Measurements from ENCODE around the gene RMC1. TPM values are rescaled to one million over a fixed set of nuclear protein-coding genes. Genes with fewer than 3 reads are reported as not detected.

Gene RMC1
- total RNA-seq (ENCODE audit: unreplicated experiment) = 28.5 TPM
- long read RNA-seq, transcript RMC1-201 (20 exons, 2,162 nt) = major isoform, 13 of 16 reads
- long read RNA-seq, partial matches to known transcripts = 0 of 16 reads
- long read RNA-seq, other reads (novel, unspliced or antisense) = 2 of 16 reads

GRCh38 chr18:23503038-23503962, at the start of gene RMC1:
Gene RMC1 (plus strand): TSS chr18:23503511. CDS start chr18:23503619, 108 bp downstream.
- Mint-ChIP-seq H3K36me3 (ENCODE audit: unreplicated experiment) (no peaks in the 10 kb centered on the region), H3K9me3 (ENCODE audit: unreplicated experiment) (peaks cover 7% of the 10 kb centered on the region), H3K4me1 (ENCODE audit: low read depth, unreplicated experiment) (peaks cover 12% of the 10 kb centered on the region), H3K4me3 (ENCODE audit: unreplicated experiment) (peak within 1 kb of the TSS; percentile 98), H3K27me3 (ENCODE audit: unreplicated experiment) (peaks cover 2% of the 10 kb centered on the region), H3K27ac (ENCODE audit: unreplicated experiment) (peak within 1 kb of the TSS; percentile 69)
- DNase-seq = peak; percentile 99
- TF ChIP-seq CTCF (IDR thresholded peaks at IDR 0.05; ENCODE audit: partially characterized antibody, unreplicated experiment) = no peak

- Mint-ChIP-seq H3K36me3 (ENCODE audit: unreplicated experiment) (no peaks in the 10 kb centered on the region), H3K4me1 (ENCODE audit: low read depth, unreplicated experiment) (peaks cover 25% of the 10 kb centered on the region), H3K9me3 (ENCODE audit: unreplicated experiment) (peaks cover 10% of the 10 kb centered on the region), H3K27ac (ENCODE audit: unreplicated experiment) (peak overlapping the region; percentile 97), H3K27me3 (ENCODE audit: unreplicated experiment) (no peaks in the 10 kb centered on the region), H3K4me3 (ENCODE audit: unreplicated experiment) (peak overlapping the region; percentile 92)
- no peak for TF ChIP-seq CTCF (IDR thresholded peaks at IDR 0.05; ENCODE audit: partially characterized antibody, unreplicated experiment)
- DNase-seq = no peak
Observed at GRCh38 chr18:23453680-23454058, 49.6 kb upstream of the RMC1 start.

- TF ChIP-seq CTCF (IDR thresholded peaks at IDR 0.05; ENCODE audit: partially characterized antibody, unreplicated experiment) = no peak
- Mint-ChIP-seq H3K4me3 (ENCODE audit: unreplicated experiment) (no peak overlapping the region), H3K36me3 (ENCODE audit: unreplicated experiment) (no peaks in the 10 kb centered on the region), H3K4me1 (ENCODE audit: low read depth, unreplicated experiment) (peaks cover 29% of the 10 kb centered on the region), H3K9me3 (ENCODE audit: unreplicated experiment) (peaks cover 10% of the 10 kb centered on the region), H3K27ac (ENCODE audit: unreplicated experiment) (no peak overlapping the region), H3K27me3 (ENCODE audit: unreplicated experiment) (no peaks in the 10 kb centered on the region)
- no peak for DNase-seq
Observed at GRCh38 chr18:23456835-23457234, 46.5 kb upstream of the RMC1 start.

GRCh38 chr18:23458830-23459529, 44.3 kb upstream of the RMC1 start:
- Mint-ChIP-seq H3K27ac (ENCODE audit: unreplicated experiment) (no peak overlapping the region), H3K4me1 (ENCODE audit: low read depth, unreplicated experiment) (peaks cover 25% of the 10 kb centered on the region), H3K36me3 (ENCODE audit: unreplicated experiment) (no peaks in the 10 kb centered on the region), H3K9me3 (ENCODE audit: unreplicated experiment) (peaks cover 2% of the 10 kb centered on the region), H3K4me3 (ENCODE audit: unreplicated experiment) (no peak overlapping the region), H3K27me3 (ENCODE audit: unreplicated experiment) (no peaks in the 10 kb centered on the region)
- TF ChIP-seq CTCF (IDR thresholded peaks at IDR 0.05; ENCODE audit: partially characterized antibody, unreplicated experiment) = no peak
- DNase-seq = no peak
